Stomach (tissue), 9 donors: Measurements from ENCODE around the gene THAP7. TPM values are rescaled to one million over a fixed set of nuclear protein-coding genes. Genes with fewer than 3 reads are reported as not detected.

ENCODE experiments used
- DNase-seq, 2 donors: peaks; one replicate each; pipeline versions ENCODE4 v3.0.0 to v3.0.0-alpha.2; 2013 to 2019
- H3K27ac ChIP-seq, 5 donors: fragments of 200-600 bp in 4 of 5; sonication (generic) in 4 of 5; one replicate each; pipeline ENCODE4 v1.5.1; 2013 to 2019; ENCODE audit warnings: mild to moderate bottlenecking in 1 of 5, moderate library complexity in 1 of 5
- H3K27me3 ChIP-seq, 3 donors: fragments of 200-600 bp; sonication (generic); one replicate each; pipeline ENCODE4 v1.5.1; 2017 to 2019; ENCODE audit warnings: mixed run types in 1 of 3
- H3K36me3 ChIP-seq, 4 donors: fragments of 200-600 bp; sonication (generic); 1 replicate in 3 of 4; 2 replicates in 1 of 4; pipeline ENCODE4 v1.5.1; 2016 to 2019
- H3K4me1 ChIP-seq, 4 donors: fragments of 200-600 bp; sonication (generic); one replicate each; pipeline ENCODE4 v1.5.1; 2016 to 2019
- H3K4me3 ChIP-seq, 4 donors: fragments of 200-600 bp; sonication (generic) in 3 of 4; one replicate each; pipeline ENCODE4 v1.5.1; 2016 to 2019; ENCODE audit warnings: mild to moderate bottlenecking in 1 of 4
- H3K9me3 ChIP-seq, 4 donors: fragments of 200-600 bp; sonication (generic); one replicate each; pipeline ENCODE4 v1.5.1; 2016 to 2019
- EP300 ChIP-seq: sonication (generic); formaldehyde crosslinking; IDR thresholded peaks from one replicate; pipeline ENCODE4 v1.6.1; 2017; ENCODE audit warnings: antibody characterized with exemption
- POLR2A ChIP-seq, 4 donors: fragments of 450-650 bp; IDR thresholded peaks; one replicate each; pipeline ENCODE4 v1.6.1; 2016; ENCODE audit warnings: antibody characterized with exemption in 4 of 4, control low read depth in 2 of 4, mild to moderate bottlenecking in 1 of 4, moderate library complexity in 1 of 4
- POLR2AphosphoS5 ChIP-seq, 3 donors: sonication (generic); formaldehyde crosslinking; IDR thresholded peaks; one replicate each; pipeline ENCODE4 v1.6.1; 2016; ENCODE audit warnings: antibody characterized with exemption in 3 of 3
- WGBS, 5 donors: extraction: QIAGEN DNeasy Blood & Tissue Kit in 3 of 5; methylation state at CpG; one replicate each; pipeline versions ENCODE4 v1.1.5 to v1.1.7; 2013 to 2018; 5-methylcytosine and 5-hydroxymethylcytosine counted together
- intact Hi-C: fragments of 100-400 bp; cut with DNase I; formaldehyde crosslinking; loops from one replicate; pipeline ENCODE4 v1.15.1; 2023; ENCODE audit warnings: low total_unique reads
- polyA plus RNA-seq, 3 donors: library from polyadenylated mRNA; stranded (reverse); fragments of 200-250 nt; gene quantifications; one replicate each; pipeline ENCODE4 v1.2.3, GENCODE V29; 2013
- total RNA-seq, 5 donors: library from RNA; depleted of rRNA; stranded (reverse); fragments of >200 nt; gene quantifications; one replicate each; pipeline versions ENCODE4 v1.1.0 to v1.2.3, GENCODE V29; 2014 to 2016
- TF ChIP-seq, protein P1 (sequence below), 7 experiments: fragments of 450-650 bp in 4 of 7; fragments of 200-600 bp in 3 of 7; sonication (generic) in 3 of 7; IDR thresholded peaks; one replicate each; pipeline ENCODE4 v1.5.1; 2016 to 2019; ENCODE audit warnings: antibody characterized with exemption in 7 of 7, control low read depth in 2 of 7, mild to moderate bottlenecking in 1 of 7
- donor health status: healthy with polysubstance abuse.
- donor health status: Bipolar disorder and iron deficiency.
- donor health status: healthy.

THAP7 gene
- total and polyA plus RNA-seq, 8 donors, result 5.8 to 57.2 (median 42.1) TPM

DNA sequence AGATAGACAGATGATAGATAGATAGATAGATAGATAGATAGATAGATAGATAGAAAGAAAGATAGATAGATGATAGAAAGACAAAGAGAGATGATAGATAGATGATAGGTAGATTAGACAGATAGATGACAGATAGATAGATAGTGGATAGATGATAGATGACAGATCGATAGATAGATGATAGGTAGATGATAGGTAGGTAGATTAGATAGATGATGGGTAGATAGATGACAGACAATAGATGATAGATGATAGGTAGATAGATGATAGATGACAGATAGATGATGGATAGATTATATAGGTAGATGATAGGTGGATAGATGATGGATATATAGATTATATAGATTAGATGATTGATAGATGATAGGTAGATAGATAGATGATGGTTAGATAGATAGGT is 15.6 kb downstream of the THAP7 start:
- Histone ChIP-seq H3K9me3 (no peaks in the 10 kb centered on the region), H3K27ac (no peak overlapping the region), H3K4me1 (peaks cover 14 to 23% (median 20%) of the 10 kb centered on the region in 4 donors), H3K27me3 (no peaks in the 10 kb centered on the region), H3K4me3 (no peak overlapping the region), H3K36me3 (peaks cover 22 to 74% (median 57%) of the 10 kb centered on the region in 4 donors)
- intact Hi-C loops, result no loop called here
- DNase-seq, result no peak
- WGBS, 5 donors, result 88 to 98% (median 92%) methylated on average over 1 of the region's 1 CpG
- TF ChIP-seq POLR2AphosphoS5 (IDR thresholded peaks at IDR 0.05), result no peak
- TF ChIP-seq POLR2A (IDR thresholded peaks at IDR 0.05), result no peak
- no peak for TF ChIP-seq EP300
- TF ChIP-seq, protein P1, sequence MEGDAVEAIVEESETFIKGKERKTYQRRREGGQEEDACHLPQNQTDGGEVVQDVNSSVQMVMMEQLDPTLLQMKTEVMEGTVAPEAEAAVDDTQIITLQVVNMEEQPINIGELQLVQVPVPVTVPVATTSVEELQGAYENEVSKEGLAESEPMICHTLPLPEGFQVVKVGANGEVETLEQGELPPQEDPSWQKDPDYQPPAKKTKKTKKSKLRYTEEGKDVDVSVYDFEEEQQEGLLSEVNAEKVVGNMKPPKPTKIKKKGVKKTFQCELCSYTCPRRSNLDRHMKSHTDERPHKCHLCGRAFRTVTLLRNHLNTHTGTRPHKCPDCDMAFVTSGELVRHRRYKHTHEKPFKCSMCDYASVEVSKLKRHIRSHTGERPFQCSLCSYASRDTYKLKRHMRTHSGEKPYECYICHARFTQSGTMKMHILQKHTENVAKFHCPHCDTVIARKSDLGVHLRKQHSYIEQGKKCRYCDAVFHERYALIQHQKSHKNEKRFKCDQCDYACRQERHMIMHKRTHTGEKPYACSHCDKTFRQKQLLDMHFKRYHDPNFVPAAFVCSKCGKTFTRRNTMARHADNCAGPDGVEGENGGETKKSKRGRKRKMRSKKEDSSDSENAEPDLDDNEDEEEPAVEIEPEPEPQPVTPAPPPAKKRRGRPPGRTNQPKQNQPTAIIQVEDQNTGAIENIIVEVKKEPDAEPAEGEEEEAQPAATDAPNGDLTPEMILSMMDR (IDR thresholded peaks at IDR 0.05), result no peak

DNA sequence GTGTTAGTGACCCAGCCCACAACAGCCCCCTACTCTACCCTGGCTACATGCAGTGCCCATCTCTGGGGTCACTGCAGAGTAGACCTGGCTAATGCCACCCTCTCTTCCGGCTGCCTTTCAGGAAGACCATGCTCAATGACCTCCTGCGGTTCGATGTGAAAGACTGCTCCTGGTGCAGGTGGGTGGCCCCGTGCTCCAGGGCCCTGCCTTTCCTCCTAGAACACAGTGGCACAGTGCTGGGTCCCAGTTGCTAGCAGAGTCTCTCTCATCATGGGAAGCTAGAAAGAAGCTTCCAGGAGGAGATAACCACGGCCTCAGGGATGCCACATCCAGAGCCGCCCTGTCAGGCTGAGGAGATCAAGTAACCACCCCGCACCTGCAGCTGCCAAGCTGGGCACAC is 16.2 kb downstream of the THAP7 start:
- peaks cover 20 to 67% (median 51%) of the 10 kb centered on the region in 4 donors for H3K36me3 ChIP-seq
- 94 to 100% (median 96%) methylated on average over 3 to 7 of the region's 7 CpGs for WGBS, 5 donors
- H3K4me3 ChIP-seq, result no peak overlapping the region
- no peak for TF ChIP-seq EP300
- TF ChIP-seq, protein P1 (IDR thresholded peaks at IDR 0.05), result no peak
- no peak for TF ChIP-seq POLR2A (IDR thresholded peaks at IDR 0.05)
- no peak for TF ChIP-seq POLR2AphosphoS5 (IDR thresholded peaks at IDR 0.05)
- no peaks in the 10 kb centered on the region for H3K9me3 ChIP-seq
- no peak overlapping the region for H3K27ac ChIP-seq
- peaks cover 20 to 30% (median 26%) of the 10 kb centered on the region in 4 donors for H3K4me1 ChIP-seq
- H3K27me3 ChIP-seq, result no peaks in the 10 kb centered on the region
- DNase-seq, result no peak
- intact Hi-C loops, result no loop called here

DNA sequence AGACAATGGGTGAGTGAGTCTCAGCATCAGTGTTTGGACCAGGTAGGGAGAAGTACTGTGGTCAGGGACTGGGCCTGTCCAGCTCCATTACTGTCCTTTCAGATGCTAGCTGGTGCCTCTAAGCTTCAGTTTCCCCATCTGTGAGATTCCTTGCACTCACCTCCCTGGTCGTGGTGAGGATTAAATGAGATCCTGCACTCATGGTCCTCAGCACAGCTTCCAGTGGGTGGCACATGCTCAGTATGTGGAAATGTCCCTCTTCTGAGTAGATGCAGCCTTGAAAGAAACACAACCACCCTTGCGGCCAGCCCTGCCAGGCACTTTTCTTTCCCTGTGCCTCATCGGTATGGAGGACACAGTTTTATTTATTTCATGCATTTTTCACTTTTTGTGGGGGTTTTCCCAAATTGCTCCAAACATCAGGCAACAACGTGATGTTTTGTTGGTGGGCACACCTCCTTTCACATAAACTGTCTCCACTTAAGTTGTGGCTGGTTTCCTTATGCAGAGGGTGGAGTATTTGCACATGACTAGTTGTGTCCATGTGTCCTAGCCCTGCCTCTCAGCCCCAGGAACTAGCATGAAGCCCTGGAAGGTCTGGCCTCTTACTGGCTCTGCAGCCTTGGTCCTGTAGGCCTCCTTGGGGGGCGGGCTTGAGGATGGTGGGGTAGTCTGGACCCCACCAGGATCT is 18.7 kb downstream of the THAP7 start:
- TF ChIP-seq, protein P1 (IDR thresholded peaks at IDR 0.05), result no peak
- TF ChIP-seq POLR2AphosphoS5 (IDR thresholded peaks at IDR 0.05) (no peak), EP300 (no peak), POLR2A (IDR thresholded peaks at IDR 0.05) (no peak)
- Histone ChIP-seq H3K36me3 (peaks cover 17 to 43% (median 36%) of the 10 kb centered on the region in 4 donors), H3K27me3 (peaks cover 0 to 6% (median 0%) of the 10 kb centered on the region in 3 donors), H3K9me3 (peaks cover 0 to 9% (median 7%) of the 10 kb centered on the region in 4 donors), H3K27ac (peak overlapping the region in 2 of 5 donors; percentile 92 to 94), H3K4me1 (peaks cover 34 to 48% (median 41%) of the 10 kb centered on the region in 4 donors), H3K4me3 (peak overlapping the region; percentile 59 to 83 (median 80))
- 61 to 81% (median 74%) methylated on average over 5 of the region's 5 CpGs for WGBS, 5 donors
- intact Hi-C loops, result no loop called here
- DNase-seq, result no peak

DNA sequence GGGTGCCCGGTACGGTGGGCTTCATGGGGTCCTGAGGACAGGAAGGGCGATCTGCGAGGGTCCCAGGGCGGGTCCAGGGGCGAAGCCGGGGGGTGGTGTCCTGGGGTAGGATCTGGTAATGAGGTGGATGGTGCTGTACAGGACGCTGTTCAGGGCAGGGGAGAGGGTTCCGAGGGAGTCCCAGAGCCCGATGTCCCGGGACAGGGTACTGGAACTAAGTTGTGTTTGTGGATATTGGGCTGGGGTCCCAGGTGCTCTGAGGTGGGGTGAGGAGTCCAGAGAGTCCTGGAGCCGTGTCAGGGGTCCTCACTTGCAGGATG is 19.4 kb downstream of the THAP7 start:
- DNase-seq, result no peak
- Histone ChIP-seq H3K9me3 (peaks cover 0 to 10% (median 8%) of the 10 kb centered on the region in 4 donors), H3K4me3 (peak overlapping the region; percentile 59 to 83 (median 80)), H3K27me3 (peaks cover 0 to 6% (median 0%) of the 10 kb centered on the region in 3 donors), H3K27ac (peak overlapping the region; percentile 92 to 97 (median 94)), H3K4me1 (peaks cover 34 to 48% (median 41%) of the 10 kb centered on the region in 4 donors), H3K36me3 (peaks cover 10 to 36% (median 29%) of the 10 kb centered on the region in 4 donors)
- 0 to 3% (median 1%) methylated on average over 5 to 12 of the region's 12 CpGs for WGBS, 5 donors
- TF ChIP-seq, protein P1 (IDR thresholded peaks at IDR 0.05), result no peak
- TF ChIP-seq POLR2AphosphoS5 (IDR thresholded peaks at IDR 0.05), result no peak
- no peak for TF ChIP-seq POLR2A (IDR thresholded peaks at IDR 0.05)
- TF ChIP-seq EP300, result no peak
- intact Hi-C loops, result no loop called here
